Measurements from ENCODE around the gene FAAP100. TPM values are rescaled to one million over a fixed set of nuclear protein-coding genes. Genes with fewer than 3 reads are reported as not detected.
A peak's percentile ranks its signal among the peaks of the same experiment; 100 is the strongest.

The FAAP100 gene
- total RNA-seq, 1 experiment from 2014 or later, result 54.7 TPM

DNA sequence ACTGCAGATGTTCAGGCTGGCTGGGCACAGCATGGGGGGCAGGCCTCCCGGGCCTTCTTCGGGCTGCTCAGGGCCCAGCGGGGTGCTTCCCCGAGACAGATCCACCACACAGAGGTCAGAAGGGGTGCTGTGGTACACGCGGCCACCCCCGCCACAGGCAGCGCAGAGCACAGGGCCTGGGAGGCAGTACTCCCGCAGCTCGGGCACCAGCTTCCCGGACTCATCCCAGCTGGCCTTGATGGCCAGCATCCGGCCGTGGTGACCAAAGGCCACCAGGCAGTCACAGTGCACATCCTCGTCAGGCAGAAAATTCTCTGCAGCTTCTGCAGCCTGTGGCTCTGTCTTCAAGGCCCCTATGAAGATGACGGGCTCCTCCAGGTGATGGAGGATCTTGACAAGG lies 1.9 kb downstream of the FAAP100 start:
- Mint-ChIP-seq H3K4me3 (peak overlapping the region; percentile 88), H3K27ac (no peak overlapping the region), H3K4me1 (peaks cover 20% of the 10 kb centered on the region), H3K9me3 (no peaks in the 10 kb centered on the region), H3K27me3 (ENCODE audit: low read depth) (no peaks in the 10 kb centered on the region), H3K36me3 (peaks cover 21% of the 10 kb centered on the region)
- ChIA-PET CTCF (no interaction called here), POLR2A (no interaction called here)
- DNase-seq (ENCODE audit: low spot score) (no peak), ATAC-seq (no peak)
- no peak for TF ChIP-seq ZMAT4 (CRISPR knock-in tag; IDR thresholded peaks at IDR 0.05)
- no peak for TF ChIP-seq GABPB1 (CRISPR knock-in tag; IDR thresholded peaks at IDR 0.05)
- no peak for TF ChIP-seq ZNF317 (CRISPR knock-in tag; IDR thresholded peaks at IDR 0.05; ENCODE audit: borderline replicate concordance, low read depth)
- no peak for TF ChIP-seq MYBL2 (CRISPR knock-in tag; IDR thresholded peaks at IDR 0.05)
- TF ChIP-seq E2F4 (CRISPR knock-in tag; IDR thresholded peaks at IDR 0.05; ENCODE audit: borderline replicate concordance, low read depth), result no peak
- TF ChIP-seq TEAD1 (CRISPR knock-in tag; IDR thresholded peaks at IDR 0.05), result no peak
- TF ChIP-seq TEAD4 (CRISPR knock-in tag; IDR thresholded peaks at IDR 0.05), result no peak
- TF ChIP-seq PRRX2 (CRISPR knock-in tag; IDR thresholded peaks at IDR 0.05), result no peak
- TF ChIP-seq, protein P1, sequence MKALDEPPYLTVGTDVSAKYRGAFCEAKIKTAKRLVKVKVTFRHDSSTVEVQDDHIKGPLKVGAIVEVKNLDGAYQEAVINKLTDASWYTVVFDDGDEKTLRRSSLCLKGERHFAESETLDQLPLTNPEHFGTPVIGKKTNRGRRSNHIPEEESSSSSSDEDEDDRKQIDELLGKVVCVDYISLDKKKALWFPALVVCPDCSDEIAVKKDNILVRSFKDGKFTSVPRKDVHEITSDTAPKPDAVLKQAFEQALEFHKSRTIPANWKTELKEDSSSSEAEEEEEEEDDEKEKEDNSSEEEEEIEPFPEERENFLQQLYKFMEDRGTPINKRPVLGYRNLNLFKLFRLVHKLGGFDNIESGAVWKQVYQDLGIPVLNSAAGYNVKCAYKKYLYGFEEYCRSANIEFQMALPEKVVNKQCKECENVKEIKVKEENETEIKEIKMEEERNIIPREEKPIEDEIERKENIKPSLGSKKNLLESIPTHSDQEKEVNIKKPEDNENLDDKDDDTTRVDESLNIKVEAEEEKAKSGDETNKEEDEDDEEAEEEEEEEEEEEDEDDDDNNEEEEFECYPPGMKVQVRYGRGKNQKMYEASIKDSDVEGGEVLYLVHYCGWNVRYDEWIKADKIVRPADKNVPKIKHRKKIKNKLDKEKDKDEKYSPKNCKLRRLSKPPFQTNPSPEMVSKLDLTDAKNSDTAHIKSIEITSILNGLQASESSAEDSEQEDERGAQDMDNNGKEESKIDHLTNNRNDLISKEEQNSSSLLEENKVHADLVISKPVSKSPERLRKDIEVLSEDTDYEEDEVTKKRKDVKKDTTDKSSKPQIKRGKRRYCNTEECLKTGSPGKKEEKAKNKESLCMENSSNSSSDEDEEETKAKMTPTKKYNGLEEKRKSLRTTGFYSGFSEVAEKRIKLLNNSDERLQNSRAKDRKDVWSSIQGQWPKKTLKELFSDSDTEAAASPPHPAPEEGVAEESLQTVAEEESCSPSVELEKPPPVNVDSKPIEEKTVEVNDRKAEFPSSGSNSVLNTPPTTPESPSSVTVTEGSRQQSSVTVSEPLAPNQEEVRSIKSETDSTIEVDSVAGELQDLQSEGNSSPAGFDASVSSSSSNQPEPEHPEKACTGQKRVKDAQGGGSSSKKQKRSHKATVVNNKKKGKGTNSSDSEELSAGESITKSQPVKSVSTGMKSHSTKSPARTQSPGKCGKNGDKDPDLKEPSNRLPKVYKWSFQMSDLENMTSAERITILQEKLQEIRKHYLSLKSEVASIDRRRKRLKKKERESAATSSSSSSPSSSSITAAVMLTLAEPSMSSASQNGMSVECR (CRISPR knock-in tag; IDR thresholded peaks at IDR 0.05; ENCODE audit: borderline replicate concordance), result no peak
- no peak for TF ChIP-seq ZNF219 (CRISPR knock-in tag; IDR thresholded peaks at IDR 0.05; ENCODE audit: borderline replicate concordance)

- ChIA-PET POLR2A (no interaction called here), CTCF (interaction anchor here (1.0 kb wide), 1 partner anchor 9 kb away, joined by 3 read pairs; no protein-coding TSS in a partner anchor)
- TF ChIP-seq CREB1 (CRISPR knock-in tag; IDR thresholded peaks at IDR 0.05), result no peak
- TF ChIP-seq HMGA2 (CRISPR knock-in tag; IDR thresholded peaks at IDR 0.05), result no peak
- TF ChIP-seq, protein P2, sequence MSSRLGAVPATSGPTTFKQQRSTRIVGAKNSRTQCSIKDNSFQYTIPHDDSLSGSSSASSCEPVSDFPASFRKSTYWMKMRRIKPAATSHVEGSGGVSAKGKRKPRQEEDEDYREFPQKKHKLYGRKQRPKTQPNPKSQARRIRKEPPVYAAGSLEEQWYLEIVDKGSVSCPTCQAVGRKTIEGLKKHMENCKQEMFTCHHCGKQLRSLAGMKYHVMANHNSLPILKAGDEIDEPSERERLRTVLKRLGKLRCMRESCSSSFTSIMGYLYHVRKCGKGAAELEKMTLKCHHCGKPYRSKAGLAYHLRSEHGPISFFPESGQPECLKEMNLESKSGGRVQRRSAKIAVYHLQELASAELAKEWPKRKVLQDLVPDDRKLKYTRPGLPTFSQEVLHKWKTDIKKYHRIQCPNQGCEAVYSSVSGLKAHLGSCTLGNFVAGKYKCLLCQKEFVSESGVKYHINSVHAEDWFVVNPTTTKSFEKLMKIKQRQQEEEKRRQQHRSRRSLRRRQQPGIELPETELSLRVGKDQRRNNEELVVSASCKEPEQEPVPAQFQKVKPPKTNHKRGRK (CRISPR knock-in tag; IDR thresholded peaks at IDR 0.05; ENCODE audit: borderline replicate concordance), result no peak
- no peak for TF ChIP-seq ZNF219 (CRISPR knock-in tag; IDR thresholded peaks at IDR 0.05; ENCODE audit: borderline replicate concordance)
- no peak for TF ChIP-seq SOX15 (CRISPR knock-in tag; IDR thresholded peaks at IDR 0.05)
- no peak for ATAC-seq
- H3K9me3 Mint-ChIP-seq, result no peaks in the 10 kb centered on the region
- peaks cover 20% of the 10 kb centered on the region for H3K4me1 Mint-ChIP-seq
- peak overlapping the region; percentile 88 for H3K4me3 Mint-ChIP-seq
- DNase-seq (ENCODE audit: low spot score), result no peak
- H3K27ac Mint-ChIP-seq, result no peak overlapping the region; the same call in 1 of the 2 replicates
- H3K36me3 Mint-ChIP-seq, result peaks cover 23% of the 10 kb centered on the region
- no peaks in the 10 kb centered on the region for H3K27me3 Mint-ChIP-seq (ENCODE audit: low read depth)
These were observed 2.3 kb downstream of the FAAP100 start for GRCh38 chr17:81549826-81550225.

GRCh38 chr17:81549031-81549557 lies 3.1 kb downstream of the FAAP100 start:
- DNase-seq (ENCODE audit: low spot score) (no peak), ATAC-seq (no peak)
- no peaks in the 10 kb centered on the region for H3K27me3 Mint-ChIP-seq (ENCODE audit: low read depth)
- CTCF ChIA-PET, result interaction anchor here (1.0 kb wide), 1 partner anchor 10 kb away, joined by 3 read pairs; no protein-coding TSS in a partner anchor
- no peak overlapping the region for H3K4me3 Mint-ChIP-seq
- POLR2A ChIA-PET, result no interaction called here
- TF ChIP-seq GTF2I (CRISPR knock-in tag; conservative IDR thresholded peaks at IDR 0.05), result no peak
- no peak for TF ChIP-seq MYBL2 (CRISPR knock-in tag; IDR thresholded peaks at IDR 0.05)
- no peak for TF ChIP-seq CREM (CRISPR knock-in tag; IDR thresholded peaks at IDR 0.05)
- no peak for TF ChIP-seq ZNF425 (CRISPR knock-in tag; conservative IDR thresholded peaks at IDR 0.05)
- no peak for TF ChIP-seq NR2C2 (CRISPR knock-in tag; IDR thresholded peaks at IDR 0.05)
- TF ChIP-seq TCF7 (CRISPR knock-in tag; IDR thresholded peaks at IDR 0.05; ENCODE audit: low read depth), result no peak
- TF ChIP-seq NFYB (CRISPR knock-in tag; conservative IDR thresholded peaks at IDR 0.05; ENCODE audit: low read depth), result no peak
- TF ChIP-seq E2F1 (CRISPR knock-in tag; IDR thresholded peaks at IDR 0.05), result no peak
- no peaks in the 10 kb centered on the region for H3K9me3 Mint-ChIP-seq
- peaks cover 17% of the 10 kb centered on the region for H3K4me1 Mint-ChIP-seq
- H3K36me3 Mint-ChIP-seq, result peaks cover 23% of the 10 kb centered on the region
- H3K27ac Mint-ChIP-seq, result no peak overlapping the region; the same call in 1 of the 2 replicates
